MM.1S (cell line): Measurements from ENCODE around the gene DNLZ.

ENCODE experiments used
- DNase-seq: peaks from one replicate; pipeline ENCODE4 v3.0.0-alpha.2; 2015
- H2AFZ ChIP-seq: fragments of 300-600 bp; sonication (generic); 2 replicates; pipeline ENCODE4 v1.6.0; 2016; ENCODE audit warnings: antibody characterized with exemption, low read length
- H3F3A ChIP-seq: fragments of 300-600 bp; sonication (generic); 2 replicates; pipeline ENCODE4 v1.6.1; 2016; ENCODE audit warnings: mild to moderate bottlenecking, antibody characterized with exemption, low read length, moderate library complexity, mixed read lengths; ENCODE audit not compliant: insufficient read depth
- H3K27ac ChIP-seq: fragments of 300-600 bp; sonication (generic); 2 replicates; pipeline ENCODE4 v1.5.1; 2016; ENCODE audit warnings: mild to moderate bottlenecking, low read length
- H3K27me3 ChIP-seq: fragments of 300-600 bp; sonication (generic); replicated peaks from 2 replicates; pipeline ENCODE4 v1.6.0; 2016; ENCODE audit warnings: low read length; ENCODE audit not compliant: insufficient read depth
- H3K36me3 ChIP-seq: fragments of 300-600 bp; sonication (generic); replicated peaks from 2 replicates; pipeline ENCODE4 v1.6.1; 2016; ENCODE audit warnings: mild to moderate bottlenecking, low read length, mixed read lengths; ENCODE audit not compliant: insufficient read depth
- H3K4me1 ChIP-seq: fragments of 300-600 bp; sonication (generic); 2 replicates; pipeline ENCODE4 v1.6.1; 2016; ENCODE audit warnings: low read length, mixed read lengths
- H3K4me2 ChIP-seq: fragments of 300-600 bp; sonication (generic); 2 replicates; pipeline ENCODE4 v1.6.0; 2016; ENCODE audit warnings: low read depth, low read length
- H3K4me3 ChIP-seq: fragments of 300-600 bp; sonication (generic); 2 replicates; pipeline ENCODE4 v1.5.1; 2016; ENCODE audit warnings: low read length, mixed read lengths
- H3K79me2 ChIP-seq: fragments of 300-600 bp; sonication (generic); 2 replicates; pipeline ENCODE4 v1.6.1; 2016; ENCODE audit warnings: mixed run types, low read length, mixed read lengths
- H3K9ac ChIP-seq: fragments of 300-600 bp; sonication (generic); 2 replicates; pipeline ENCODE4 v1.6.1; 2016; ENCODE audit warnings: low read length, mixed read lengths
- H3K9me2 ChIP-seq: fragments of 300-600 bp; sonication (generic); replicated peaks from 2 replicates; pipeline ENCODE4 v1.6.1; 2016; ENCODE audit warnings: mild to moderate bottlenecking, low read length, mixed read lengths; ENCODE audit not compliant: insufficient read depth
- H3K9me3 ChIP-seq: fragments of 300-600 bp; sonication (generic); replicated peaks from 2 replicates; pipeline ENCODE4 v1.6.1; 2016; ENCODE audit warnings: mild to moderate bottlenecking, low read length, mixed read lengths; ENCODE audit not compliant: insufficient read depth
- H4K20me1 ChIP-seq: fragments of 300-600 bp; sonication (generic); 2 replicates; pipeline ENCODE4 v1.6.1; 2016; ENCODE audit warnings: mild to moderate bottlenecking, low read length, moderate library complexity, mixed read lengths; ENCODE audit not compliant: insufficient read depth
- CTCF ChIP-seq: fragments of 300-600 bp; sonication (generic); IDR thresholded peaks from 2 replicates; pipeline ENCODE4 v1.5.1; 2016; ENCODE audit warnings: antibody characterized with exemption, low read length, mixed read lengths
- EZH2 ChIP-seq: fragments of 300-600 bp; sonication (generic); optimal IDR thresholded peaks from 2 replicates; pipeline ENCODE3; 2017; ENCODE audit warnings: low read depth, mild to moderate bottlenecking, antibody characterized with exemption, low read length, mixed read lengths
- EZH2phosphoT487 ChIP-seq: fragments of 300-600 bp; sonication (generic); IDR thresholded peaks from 2 replicates; pipeline ENCODE4 v1.6.1; 2018; ENCODE audit warnings: antibody characterized with exemption, low read length

The DNLZ gene

GRCh38 chr9:136383436-136383835 is 19.9 kb upstream of the DNLZ start:
- Histone ChIP-seq H3K79me2 (no peaks in the 10 kb centered on the region), H3K9me2 (no peaks in the 10 kb centered on the region), H4K20me1 (no peaks in the 10 kb centered on the region), H3F3A (no peaks in the 10 kb centered on the region), H2AFZ (no peak overlapping the region), H3K27ac (no peak overlapping the region), H3K9ac (no peak overlapping the region), H3K9me3 (no peaks in the 10 kb centered on the region), H3K27me3 (no peaks in the 10 kb centered on the region), H3K36me3 (no peaks in the 10 kb centered on the region), H3K4me2 (no peak overlapping the region), H3K4me1 (no peaks in the 10 kb centered on the region), H3K4me3 (no peak overlapping the region)
- no peak for DNase-seq
- no peak for TF ChIP-seq EZH2
- TF ChIP-seq EZH2phosphoT487: no peak
- TF ChIP-seq CTCF: no peak

GRCh38 chr9:136381966-136382513 is 18.5 kb upstream of the DNLZ start:
- H3K9me2 ChIP-seq: no peaks in the 10 kb centered on the region
- TF ChIP-seq EZH2phosphoT487 (no peak), EZH2 (no peak), CTCF (no peak)
- no peaks in the 10 kb centered on the region for H4K20me1 ChIP-seq
- H2AFZ ChIP-seq: no peak overlapping the region
- no peak for DNase-seq
- H3K27ac ChIP-seq: no peak overlapping the region
- H3K9ac ChIP-seq: no peak overlapping the region
- H3K4me2 ChIP-seq: no peak overlapping the region
- H3F3A ChIP-seq: no peaks in the 10 kb centered on the region
- no peak overlapping the region for H3K4me3 ChIP-seq
- H3K36me3 ChIP-seq: no peaks in the 10 kb centered on the region
- no peaks in the 10 kb centered on the region for H3K4me1 ChIP-seq
- H3K79me2 ChIP-seq: no peaks in the 10 kb centered on the region
- no peaks in the 10 kb centered on the region for H3K27me3 ChIP-seq
- no peaks in the 10 kb centered on the region for H3K9me3 ChIP-seq

GRCh38 chr9:136381311-136381710 is 17.8 kb upstream of the DNLZ start:
- Histone ChIP-seq H3K4me1 (no peaks in the 10 kb centered on the region), H3K9me2 (no peaks in the 10 kb centered on the region), H3K79me2 (no peaks in the 10 kb centered on the region), H3K4me3 (no peak overlapping the region), H3K4me2 (no peak overlapping the region), H4K20me1 (no peaks in the 10 kb centered on the region), H3K9me3 (no peaks in the 10 kb centered on the region), H3K27ac (no peak overlapping the region), H3K36me3 (no peaks in the 10 kb centered on the region), H3K27me3 (no peaks in the 10 kb centered on the region), H3K9ac (no peak overlapping the region), H3F3A (no peaks in the 10 kb centered on the region), H2AFZ (no peak overlapping the region)
- DNase-seq: no peak
- TF ChIP-seq EZH2: no peak

GRCh38 chr9:136380381-136380780 is 16.8 kb upstream of the DNLZ start:
- Histone ChIP-seq H3K27ac (no peak overlapping the region), H3K9ac (no peak overlapping the region), H3K79me2 (no peaks in the 10 kb centered on the region), H3F3A (no peaks in the 10 kb centered on the region), H2AFZ (no peak overlapping the region), H3K27me3 (no peaks in the 10 kb centered on the region), H3K4me1 (no peaks in the 10 kb centered on the region), H3K9me2 (no peaks in the 10 kb centered on the region), H3K4me2 (no peak overlapping the region), H3K9me3 (no peaks in the 10 kb centered on the region), H3K4me3 (no peak overlapping the region), H3K36me3 (no peaks in the 10 kb centered on the region), H4K20me1 (no peaks in the 10 kb centered on the region)
- no peak for DNase-seq
- TF ChIP-seq EZH2 (no peak), EZH2phosphoT487 (no peak), CTCF (no peak)
